OCI-LY1 (cell line): ENCODE results near the gene SCN8A.

Experiments used
- H2AFZ ChIP-seq: fragments of 200-600 bp; sonication (generic), shearing (Covaris generic); 2 replicates; pipeline ENCODE4 v1.6.0; 2014; ENCODE audit warnings: antibody characterized with exemption, mild to moderate bottlenecking, low read length
- H3F3A ChIP-seq: fragments of 200-600 bp; sonication (generic), shearing (Covaris generic); 2 replicates; pipeline ENCODE4 v1.6.0; 2014; ENCODE audit warnings: mild to moderate bottlenecking, antibody characterized with exemption, low read length, moderate library complexity; ENCODE audit not compliant: insufficient read depth
- H3K27ac ChIP-seq: fragments of 200-600 bp; sonication (generic); 2 replicates; pipeline ENCODE4 v1.5.1; 2014; ENCODE audit warnings: low read length, mixed run types, mild to moderate bottlenecking, low read depth; ENCODE audit not compliant: poor library complexity, severe bottlenecking
- H3K27me3 ChIP-seq: fragments of 200-600 bp; sonication (generic); 2 replicates; pipeline ENCODE4 v1.6.0; 2014; ENCODE audit warnings: antibody characterized with exemption, mild to moderate bottlenecking, low read length, moderate library complexity; ENCODE audit not compliant: insufficient read depth
- H3K36me3 ChIP-seq: fragments of 200-600 bp; sonication (generic); 2 replicates; pipeline ENCODE4 v1.6.1; 2014; ENCODE audit warnings: mild to moderate bottlenecking, antibody characterized with exemption, low read length, moderate library complexity, mixed read lengths; ENCODE audit not compliant: insufficient read depth
- H3K4me1 ChIP-seq: fragments of 200-600 bp; sonication (generic); 2 replicates; pipeline ENCODE4 v1.5.1; 2014; ENCODE audit warnings: mild to moderate bottlenecking, low read length, moderate library complexity; ENCODE audit not compliant: insufficient read depth, severe bottlenecking
- H3K4me2 ChIP-seq: fragments of 200-600 bp; sonication (generic), shearing (Covaris generic); 2 replicates; pipeline ENCODE4 v1.6.1; 2014; ENCODE audit warnings: low read length
- H3K4me3 ChIP-seq: fragments of 200-600 bp; sonication (generic); 2 replicates; pipeline ENCODE4 v1.5.1; 2014; ENCODE audit warnings: low read length, low read depth, mild to moderate bottlenecking, mixed read lengths; ENCODE audit not compliant: poor library complexity, severe bottlenecking
- H3K79me2 ChIP-seq: fragments of 200-600 bp; shearing (Covaris generic); 2 replicates; pipeline ENCODE4 v1.6.1; 2016; ENCODE audit warnings: mixed run types, low read length, mixed read lengths; ENCODE audit not compliant: insufficient read depth
- H3K9ac ChIP-seq: fragments of 200-600 bp; sonication (generic), shearing (Covaris generic); 2 replicates; pipeline ENCODE4 v1.6.1; 2014; ENCODE audit warnings: mild to moderate bottlenecking, low read length, mixed read lengths
- H3K9me2 ChIP-seq: fragments of 200-600 bp; sonication (generic), shearing (Covaris generic); 2 replicates; pipeline ENCODE4 v1.6.1; 2014; ENCODE audit warnings: low read depth, mild to moderate bottlenecking, low read length, mixed read lengths
- H3K9me3 ChIP-seq: fragments of 200-600 bp; shearing (Covaris generic); 2 replicates; pipeline ENCODE4 v1.6.1; 2014; ENCODE audit warnings: low read length, mixed read lengths
- H4K20me1 ChIP-seq: fragments of 200-600 bp; sonication (generic), shearing (Covaris generic); 2 replicates; pipeline ENCODE4 v1.6.0; 2016; ENCODE audit warnings: mild to moderate bottlenecking, low read length; ENCODE audit not compliant: insufficient read depth
- EZH2 ChIP-seq: fragments of 200-600 bp; sonication (generic), shearing (Covaris generic); IDR thresholded peaks from 2 replicates; pipeline ENCODE4 v1.8.0; 2017; ENCODE audit warnings: borderline replicate concordance, mixed run types, mild to moderate bottlenecking, antibody characterized with exemption, low read length, moderate library complexity, mixed read lengths
- TF ChIP-seq, protein P1 (sequence below): fragments of 200-600 bp; sonication (generic), shearing (Covaris generic); IDR thresholded peaks from 2 replicates; pipeline ENCODE4 v1.5.1; 2017; ENCODE audit warnings: mild to moderate bottlenecking, antibody characterized with exemption, low read length, moderate library complexity, mixed read lengths

Gene SCN8A

DNA sequence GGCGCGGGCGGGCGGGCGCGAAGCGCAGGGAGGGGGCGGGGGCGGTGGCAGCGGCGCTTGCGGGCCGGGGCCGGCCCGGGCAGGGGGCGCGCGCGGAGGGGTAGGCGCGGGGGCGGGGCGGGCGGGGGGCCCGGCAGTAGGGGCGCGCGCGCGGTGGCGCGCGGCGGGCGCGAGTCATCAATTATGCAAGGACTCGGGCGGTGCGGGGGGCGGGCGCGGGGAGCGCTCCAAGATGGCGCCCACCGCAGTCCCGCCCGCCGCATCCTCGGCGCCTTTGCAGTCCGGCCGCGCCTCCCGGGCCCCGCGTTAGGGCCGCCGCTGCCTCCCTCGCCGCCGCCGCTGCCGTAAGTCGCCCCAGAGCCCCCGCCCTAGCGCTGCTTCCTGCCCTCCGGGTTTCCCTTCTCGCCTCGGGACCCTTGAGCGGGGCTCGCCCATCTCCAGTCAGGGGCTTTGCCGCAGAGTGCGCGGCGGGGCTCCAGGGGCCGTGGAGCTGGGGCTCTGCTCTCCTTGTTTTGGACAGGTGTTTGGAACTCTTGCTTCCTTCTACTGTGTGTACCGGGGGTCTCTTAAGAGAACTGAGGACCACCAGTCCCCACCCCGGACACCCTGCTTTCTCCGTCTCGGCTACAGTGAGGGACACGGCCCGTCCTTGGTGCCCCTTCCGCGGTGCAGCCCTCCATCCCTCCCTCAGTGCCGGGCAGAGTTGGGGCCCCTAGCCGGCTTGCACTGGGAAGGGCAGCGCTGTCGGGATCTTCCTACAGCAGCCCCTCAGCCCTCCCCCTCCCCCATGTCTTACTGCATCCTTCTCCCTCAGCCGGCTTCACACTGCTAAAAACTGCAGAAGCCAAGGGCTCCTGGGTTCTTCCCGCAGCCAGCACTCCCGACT is at the start of gene SCN8A:
SCN8A (plus strand) TSS at position 218 of the 886 bp plus-strand sequence. CDS start 71,585 bp downstream, outside the sequence.
- Histone ChIP-seq H3K27ac (no peak within 1 kb of the TSS), H3K9me3 (no peaks in the 10 kb centered on the region), H3K27me3 (no peaks in the 10 kb centered on the region; the same call in 1 of the 2 replicates), H3F3A (no peaks in the 10 kb centered on the region), H3K9me2 (no peaks in the 10 kb centered on the region), H3K79me2 (no peaks in the 10 kb centered on the region), H4K20me1 (no peaks in the 10 kb centered on the region), H2AFZ (no peak within 1 kb of the TSS), H3K9ac (peak within 1 kb of the TSS; percentile 61; the same call in 1 of the 2 replicates), H3K4me3 (peak within 1 kb of the TSS; percentile 69), H3K36me3 (no peaks in the 10 kb centered on the region), H3K4me1 (peaks cover 7% of the 10 kb centered on the region), H3K4me2 (peak within 1 kb of the TSS; percentile 86)
- TF ChIP-seq, protein P1, sequence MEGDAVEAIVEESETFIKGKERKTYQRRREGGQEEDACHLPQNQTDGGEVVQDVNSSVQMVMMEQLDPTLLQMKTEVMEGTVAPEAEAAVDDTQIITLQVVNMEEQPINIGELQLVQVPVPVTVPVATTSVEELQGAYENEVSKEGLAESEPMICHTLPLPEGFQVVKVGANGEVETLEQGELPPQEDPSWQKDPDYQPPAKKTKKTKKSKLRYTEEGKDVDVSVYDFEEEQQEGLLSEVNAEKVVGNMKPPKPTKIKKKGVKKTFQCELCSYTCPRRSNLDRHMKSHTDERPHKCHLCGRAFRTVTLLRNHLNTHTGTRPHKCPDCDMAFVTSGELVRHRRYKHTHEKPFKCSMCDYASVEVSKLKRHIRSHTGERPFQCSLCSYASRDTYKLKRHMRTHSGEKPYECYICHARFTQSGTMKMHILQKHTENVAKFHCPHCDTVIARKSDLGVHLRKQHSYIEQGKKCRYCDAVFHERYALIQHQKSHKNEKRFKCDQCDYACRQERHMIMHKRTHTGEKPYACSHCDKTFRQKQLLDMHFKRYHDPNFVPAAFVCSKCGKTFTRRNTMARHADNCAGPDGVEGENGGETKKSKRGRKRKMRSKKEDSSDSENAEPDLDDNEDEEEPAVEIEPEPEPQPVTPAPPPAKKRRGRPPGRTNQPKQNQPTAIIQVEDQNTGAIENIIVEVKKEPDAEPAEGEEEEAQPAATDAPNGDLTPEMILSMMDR = no peak
- no peak for TF ChIP-seq EZH2

DNA sequence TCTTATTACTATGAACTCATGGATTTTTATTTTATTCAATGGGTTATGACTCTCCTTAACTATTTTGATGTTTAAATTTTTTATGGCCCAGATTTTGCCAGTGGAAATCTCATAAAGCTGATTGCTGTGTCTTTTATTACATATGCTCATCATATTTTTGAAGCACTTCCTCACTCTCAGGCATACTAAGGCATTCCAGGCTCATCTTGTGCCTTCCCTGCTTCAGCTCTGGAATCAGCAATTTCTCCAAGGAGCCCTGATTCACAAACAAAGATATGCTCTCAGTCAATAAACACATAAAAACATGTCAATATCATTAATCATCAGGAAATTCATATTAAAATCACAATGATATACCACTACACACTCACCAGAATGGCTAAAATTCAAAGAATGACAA is 44.9 kb upstream of the SCN8A start:
- no peak overlapping the region for H3K4me2 ChIP-seq
- no peak for TF ChIP-seq EZH2
- TF ChIP-seq, protein P1 = no peak
- no peaks in the 10 kb centered on the region for H4K20me1 ChIP-seq
- no peaks in the 10 kb centered on the region for H3F3A ChIP-seq
- H3K79me2 ChIP-seq = no peaks in the 10 kb centered on the region
- no peak overlapping the region for H2AFZ ChIP-seq
- H3K27ac ChIP-seq = no peak overlapping the region
- H3K9ac ChIP-seq = no peak overlapping the region
- no peaks in the 10 kb centered on the region for H3K27me3 ChIP-seq
- no peaks in the 10 kb centered on the region for H3K9me3 ChIP-seq
- no peak overlapping the region for H3K4me3 ChIP-seq
- no peaks in the 10 kb centered on the region for H3K4me1 ChIP-seq
- no peaks in the 10 kb centered on the region for H3K9me2 ChIP-seq
- no peaks in the 10 kb centered on the region for H3K36me3 ChIP-seq

GRCh38 chr12:51547606-51548005 is 43.4 kb upstream of the SCN8A start:
- Histone ChIP-seq H3K9me2 (no peaks in the 10 kb centered on the region), H3K79me2 (no peaks in the 10 kb centered on the region), H3K27ac (no peak overlapping the region), H3K36me3 (no peaks in the 10 kb centered on the region), H3K4me1 (no peaks in the 10 kb centered on the region), H3K4me3 (no peak overlapping the region), H4K20me1 (no peaks in the 10 kb centered on the region), H2AFZ (no peak overlapping the region), H3K27me3 (no peaks in the 10 kb centered on the region), H3K9me3 (no peaks in the 10 kb centered on the region), H3F3A (no peaks in the 10 kb centered on the region), H3K9ac (no peak overlapping the region), H3K4me2 (no peak overlapping the region)
- TF ChIP-seq EZH2 = no peak
- TF ChIP-seq, protein P1 = no peak
